IPS DF 6.9 (cell line): ENCODE results near the gene RNU1-1.
A peak's percentile ranks its signal among the peaks of the same experiment; 100 is the strongest.
"Not testable (repeated sequence)": the region's sequence is repeated elsewhere in the genome, so short reads cannot be mapped to it uniquely, and the experiment has no call there.

ENCODE experiments used
- DNase-seq: peaks from one replicate; pipeline ENCODE4 v3.0.0-alpha.2; 2013; ENCODE audit warnings: low read depth, low spot score
- H3K27ac ChIP-seq: one replicate; pipeline ENCODE4 v1.5.1; 2013; ENCODE audit warnings: low read length, control low read depth
- H3K27me3 ChIP-seq: 2 replicates; pipeline ENCODE4 v1.6.1; 2013; ENCODE audit warnings: mild to moderate bottlenecking, low read length; ENCODE audit not compliant: control insufficient read depth, insufficient read depth
- H3K36me3 ChIP-seq: 2 replicates; pipeline ENCODE4 v1.6.1; 2013; ENCODE audit warnings: low read length; ENCODE audit not compliant: control insufficient read depth, insufficient read depth
- H3K4me1 ChIP-seq: 2 replicates; pipeline ENCODE4 v1.6.1; 2013; ENCODE audit warnings: low read length; ENCODE audit not compliant: control insufficient read depth, insufficient read depth
- H3K4me3 ChIP-seq: 2 replicates; pipeline ENCODE4 v1.5.1; 2013; ENCODE audit warnings: mild to moderate bottlenecking, low read length
- H3K9me3 ChIP-seq: 2 replicates; pipeline ENCODE4 v1.6.1; 2013; ENCODE audit warnings: low read length, inconsistent platforms; ENCODE audit not compliant: control insufficient read depth, insufficient read depth
- WGBS: extraction: QIAGEN DNeasy Blood & Tissue Kit; methylation state at CpG from one replicate; pipeline ENCODE4 v1.1.7; 2013; ENCODE audit warnings: mixed read lengths, missing lambda C conversion rate; ENCODE audit not compliant: insufficient read length, insufficient coverage; 5-methylcytosine and 5-hydroxymethylcytosine counted together

The RNU1-1 gene

DNA sequence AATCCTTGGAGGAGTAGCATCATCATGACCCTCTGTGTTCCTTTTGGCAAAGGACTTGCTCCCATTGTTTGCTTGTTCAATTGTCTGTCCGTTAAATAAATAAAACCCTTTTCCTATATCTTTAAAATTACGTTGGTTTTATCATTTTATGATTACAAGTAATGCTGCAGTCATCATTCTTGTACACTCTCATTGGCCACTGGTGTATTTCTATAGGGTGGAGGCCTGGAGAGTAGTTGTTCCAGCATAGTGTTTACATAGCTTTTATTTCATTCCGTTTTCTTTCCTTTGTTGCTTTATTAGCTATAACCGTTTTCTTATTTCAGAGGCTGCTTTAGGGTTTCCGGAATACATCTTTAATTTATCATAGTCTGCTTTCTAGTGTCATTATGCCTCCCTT, 7.6 kb upstream of the RNU1-1 start:
- DNase-seq, H3K4me1 ChIP-seq, H3K4me3 ChIP-seq, H3K36me3 ChIP-seq, H3K27me3 ChIP-seq, H3K27ac ChIP-seq, H3K9me3 ChIP-seq: not testable (repeated sequence)
- no CpG with 5 or more reads among the region's 5 CpGs for WGBS

DNA sequence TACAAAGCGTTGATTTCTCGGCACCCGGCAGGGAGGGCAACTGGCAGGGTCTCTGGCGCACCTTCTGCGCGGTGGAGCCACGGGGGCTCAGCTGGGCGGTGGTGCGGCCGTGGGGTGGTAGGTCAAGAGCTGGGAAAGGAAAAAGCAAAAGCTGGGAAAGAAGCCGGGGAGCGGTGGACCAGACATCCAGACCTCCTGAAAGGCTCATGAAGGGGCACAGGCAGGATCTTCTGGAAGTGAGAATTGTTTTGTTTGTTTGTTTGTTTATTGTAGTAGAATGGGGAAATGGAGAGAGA, 7.2 kb upstream of the RNU1-1 start:
- WGBS: no CpG with 5 or more reads among the region's 12 CpGs

DNA sequence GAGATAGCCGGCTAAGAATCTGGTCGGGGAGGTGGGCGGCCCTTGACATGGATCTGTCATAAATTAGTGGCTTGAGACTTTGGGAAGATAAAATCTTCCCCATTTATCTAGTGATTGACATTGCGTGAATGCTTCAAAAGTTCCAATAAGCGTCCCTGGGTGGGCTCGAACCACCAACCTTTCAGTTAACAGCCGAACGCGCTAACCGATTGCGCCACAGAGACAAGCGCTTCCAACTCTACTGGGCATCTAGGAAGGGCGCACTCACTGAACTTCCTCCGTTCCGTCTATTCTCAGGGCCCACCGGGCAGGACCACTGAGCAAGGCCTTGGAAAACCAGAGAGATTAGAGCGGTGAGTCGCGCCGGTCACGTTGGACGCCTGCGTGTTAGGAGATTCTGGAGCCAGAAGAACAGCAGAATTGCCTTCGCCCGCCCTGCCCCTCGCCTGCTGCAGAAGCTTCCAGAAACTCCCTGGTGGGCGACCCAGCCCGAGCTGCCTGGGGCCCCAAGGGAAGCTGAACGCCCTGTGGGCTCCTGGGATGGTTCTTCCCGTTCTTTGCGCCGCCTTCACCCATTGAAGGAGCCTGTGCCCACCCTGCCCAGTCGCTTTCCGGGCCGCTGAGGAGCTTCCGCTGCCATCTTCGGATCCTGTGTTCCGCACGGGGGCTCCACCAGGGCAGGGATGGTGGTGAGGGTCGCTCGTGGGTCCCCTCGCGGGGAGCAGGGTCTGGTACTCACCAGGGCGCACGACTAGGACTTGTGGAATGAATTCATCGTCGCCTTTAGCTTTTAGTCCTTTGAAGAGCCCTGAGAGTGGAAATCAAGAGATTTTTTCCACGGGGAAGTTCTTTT, 6.6 kb upstream of the RNU1-1 start:
- not testable (repeated sequence) for H3K36me3 ChIP-seq, H3K4me1 ChIP-seq, H3K9me3 ChIP-seq, H3K27me3 ChIP-seq, H3K27ac ChIP-seq
- peak; percentile 50 for DNase-seq
- peak overlapping the region; percentile 63; the same call in 1 of the 2 replicates for H3K4me3 ChIP-seq
- WGBS: no CpG with 5 or more reads among the region's 48 CpGs

More for the DNA sequence above, 7.2 kb upstream of the RNU1-1 start:
- Histone ChIP-seq H3K9me3 (no peaks in the 10 kb centered on the region), H3K36me3 (no peaks in the 10 kb centered on the region), H3K27ac (no peak overlapping the region), H3K4me3 (peak overlapping the region; percentile 63; the same call in 1 of the 2 replicates), H3K4me1 (no peaks in the 10 kb centered on the region), H3K27me3 (no peaks in the 10 kb centered on the region)
- no peak for DNase-seq

DNA sequence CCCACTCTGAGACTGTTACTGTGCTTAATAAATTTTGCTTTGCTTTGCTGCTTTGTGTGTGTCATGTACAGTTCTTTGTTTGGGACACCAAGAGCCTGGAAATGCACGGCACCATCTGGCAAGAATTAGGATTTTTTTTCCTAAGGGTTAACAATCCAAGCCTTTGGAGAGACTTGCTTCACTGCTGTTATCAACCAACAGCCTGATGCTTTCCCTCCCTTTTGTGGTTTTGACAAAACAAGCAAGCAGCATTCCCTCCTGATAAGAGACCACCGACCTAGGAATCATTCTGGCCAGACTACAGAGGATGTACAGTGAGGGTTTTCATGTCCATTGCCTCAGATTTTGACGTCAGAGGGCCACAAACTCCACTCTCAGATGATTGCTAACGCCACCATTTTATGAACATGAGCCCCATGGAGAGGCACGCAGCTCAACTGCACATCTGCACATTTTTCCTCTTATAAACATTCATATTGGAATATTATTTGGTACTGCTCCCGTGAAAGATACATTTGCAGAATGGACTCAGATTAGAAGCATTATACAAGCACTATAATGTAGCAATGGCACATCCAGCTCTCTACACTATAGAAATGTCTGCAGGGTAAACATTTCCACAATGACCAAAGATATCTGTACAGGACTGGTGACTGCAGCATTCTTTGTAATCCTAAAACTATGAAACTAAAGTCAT, 5.3 kb upstream of the RNU1-1 start:
- H3K9me3 ChIP-seq, H3K27me3 ChIP-seq, H3K4me1 ChIP-seq, H3K27ac ChIP-seq, H3K36me3 ChIP-seq, H3K4me3 ChIP-seq, DNase-seq: not testable (repeated sequence)
- WGBS: no CpG with 5 or more reads among the region's 6 CpGs

DNA sequence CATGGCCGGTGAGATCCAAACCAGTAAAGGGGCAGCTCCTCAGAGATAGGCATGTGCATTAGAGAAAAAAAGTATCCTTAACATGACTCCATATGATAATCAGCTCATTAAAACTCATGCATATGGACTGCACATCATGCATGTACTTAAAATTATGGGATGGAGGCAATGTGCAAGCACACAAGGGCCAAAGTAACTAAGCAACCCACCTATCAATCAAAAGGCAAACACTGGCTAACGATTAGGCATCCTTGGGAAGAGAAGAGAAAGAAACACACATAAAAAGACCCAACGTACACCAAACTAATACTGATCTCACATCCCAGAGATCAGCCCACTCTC, 4.8 kb upstream of the RNU1-1 start:
- H3K36me3 ChIP-seq, DNase-seq, H3K4me1 ChIP-seq, H3K4me3 ChIP-seq, H3K27me3 ChIP-seq, H3K9me3 ChIP-seq, H3K27ac ChIP-seq: not testable (repeated sequence)
- WGBS: no CpG with 5 or more reads among the region's 3 CpGs

DNA sequence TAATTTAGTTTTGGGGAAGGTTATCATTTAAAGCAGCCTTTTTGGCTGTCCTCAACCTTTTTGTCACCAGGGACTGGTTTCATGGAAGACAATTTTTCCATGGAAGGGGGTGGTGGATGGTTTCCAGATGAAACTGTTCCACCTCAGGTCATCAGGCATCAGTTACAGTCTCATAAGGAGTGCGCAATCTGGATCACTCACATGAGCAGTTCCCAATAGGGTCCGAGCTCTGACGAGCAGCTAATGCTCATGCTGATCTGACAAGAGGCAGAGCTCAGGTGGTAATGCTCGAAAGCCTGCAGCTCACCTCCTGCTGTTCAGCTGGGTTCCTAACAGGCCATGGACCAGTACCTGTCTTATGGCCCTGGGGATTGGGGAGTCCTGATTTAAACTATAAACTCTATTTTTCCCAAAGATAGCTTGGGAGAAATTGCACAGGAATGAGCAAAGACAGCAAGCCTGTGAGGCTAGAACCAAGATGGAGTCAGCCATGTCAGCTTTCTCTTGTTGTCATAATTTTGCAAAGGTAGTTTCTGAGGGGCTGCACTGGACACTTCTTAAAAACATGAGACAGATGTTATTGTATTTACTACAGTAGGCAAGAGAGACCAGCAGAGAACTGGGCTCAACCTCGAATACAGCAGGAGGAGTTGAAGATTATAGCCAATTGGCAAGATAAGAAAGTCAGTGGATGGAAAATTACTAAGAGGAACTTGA, 2.8 kb upstream of the RNU1-1 start:
- H3K4me1 ChIP-seq, H3K4me3 ChIP-seq, H3K27ac ChIP-seq, DNase-seq, H3K27me3 ChIP-seq, H3K36me3 ChIP-seq, H3K9me3 ChIP-seq: not testable (repeated sequence)
- no CpG with 5 or more reads among the region's 5 CpGs for WGBS

DNA sequence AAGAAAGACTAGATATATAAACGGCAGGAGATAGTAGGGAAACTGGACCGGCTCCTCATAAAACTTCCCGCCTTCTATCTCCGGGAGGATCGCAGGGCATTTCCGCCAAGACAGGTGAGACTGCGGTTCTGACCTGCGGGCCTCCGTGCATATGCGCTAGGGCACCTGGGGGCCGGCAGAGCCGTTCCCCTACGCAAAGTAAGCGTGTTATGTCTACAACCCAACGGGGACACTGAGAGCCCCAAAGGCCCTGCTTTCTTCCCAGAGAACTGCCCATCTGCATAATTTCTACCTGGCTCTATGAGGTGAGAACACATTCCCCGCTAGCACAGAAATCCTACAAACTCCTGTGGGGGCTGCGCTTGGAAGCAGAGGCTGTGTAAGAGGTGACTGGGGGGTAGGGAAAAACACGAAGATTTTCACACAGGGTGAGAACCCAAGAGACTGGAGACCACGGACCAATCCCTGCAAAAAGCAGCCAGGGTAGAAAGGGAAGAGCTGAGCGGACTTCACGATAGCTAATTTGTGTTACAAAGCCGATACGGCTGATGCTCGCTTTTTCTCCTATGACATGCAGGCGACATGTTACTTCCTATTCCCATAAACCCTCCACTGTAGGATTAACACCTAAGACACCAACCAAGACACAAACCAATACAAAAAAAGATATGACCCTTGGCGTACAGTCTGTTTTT, 526 bp downstream of the RNU1-1 start:
- not testable (repeated sequence) for H3K4me1 ChIP-seq, DNase-seq, H3K36me3 ChIP-seq, H3K27ac ChIP-seq, H3K27me3 ChIP-seq, H3K9me3 ChIP-seq
- peak overlapping the region; percentile 32; the same call in 1 of the 2 replicates for H3K4me3 ChIP-seq
- WGBS: no CpG with 5 or more reads among the region's 26 CpGs

DNA sequence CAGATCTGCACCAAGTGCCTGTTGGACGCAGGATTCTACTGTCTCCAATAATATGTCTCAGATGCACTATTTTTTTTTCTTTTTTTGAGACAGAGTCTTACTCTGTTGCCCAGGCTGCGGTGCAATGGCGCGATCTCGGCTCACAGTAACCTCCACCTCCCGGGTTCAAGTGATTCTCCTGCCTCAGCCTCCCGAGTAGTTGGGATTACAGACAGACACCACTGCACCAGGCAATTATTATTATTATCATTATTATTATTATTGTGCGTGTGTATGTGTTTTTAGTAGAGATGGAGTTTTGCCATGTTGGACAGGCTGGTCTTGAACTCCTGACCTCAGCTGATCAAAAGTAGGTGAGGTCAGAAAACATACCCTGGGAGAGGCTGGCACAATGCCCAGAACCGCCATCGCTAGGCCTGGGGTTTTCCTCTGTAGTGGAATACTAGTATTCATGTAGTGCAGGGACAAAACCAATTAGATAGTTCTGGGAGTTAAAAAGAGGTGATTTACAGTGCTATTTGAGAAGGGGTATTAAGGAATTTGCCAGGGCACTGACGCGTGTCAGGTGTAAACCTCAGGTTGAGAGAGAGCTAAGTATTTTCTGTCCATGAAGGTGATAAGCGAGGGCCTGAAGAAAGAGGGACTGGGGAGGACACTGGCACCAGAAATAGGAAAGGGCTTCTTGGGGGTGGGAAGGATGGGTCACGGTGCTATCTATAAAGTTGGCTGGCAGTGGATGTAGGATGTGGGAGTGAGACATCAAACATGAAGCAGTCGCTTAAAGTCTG, 1.3 kb downstream of the RNU1-1 start:
- no CpG with 5 or more reads among the region's 15 CpGs for WGBS
- H3K9me3 ChIP-seq, H3K4me1 ChIP-seq, H3K27ac ChIP-seq, H3K36me3 ChIP-seq, H3K4me3 ChIP-seq, DNase-seq, H3K27me3 ChIP-seq: not testable (repeated sequence)

DNA sequence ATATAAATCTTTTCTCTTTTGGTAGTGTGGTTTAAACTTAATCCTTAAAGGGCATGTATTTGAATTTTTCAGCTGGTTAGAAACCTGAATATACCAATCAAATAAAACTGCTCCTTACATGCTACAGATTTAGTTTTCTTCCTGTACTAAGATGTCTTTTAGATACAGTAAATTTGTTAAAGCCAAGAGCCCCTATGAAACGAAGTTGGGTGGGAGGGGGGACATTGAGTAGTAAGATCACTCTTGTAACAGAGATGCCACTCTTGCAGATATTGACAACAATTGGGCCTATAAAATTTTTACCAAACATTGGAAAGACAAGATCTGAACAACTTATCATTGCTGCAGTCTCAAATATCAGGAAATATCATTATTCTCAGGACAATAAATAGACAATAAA, 2.2 kb downstream of the RNU1-1 start:
- not testable (repeated sequence) for H3K27ac ChIP-seq, H3K27me3 ChIP-seq, H3K36me3 ChIP-seq, DNase-seq, H3K9me3 ChIP-seq, H3K4me3 ChIP-seq, H3K4me1 ChIP-seq
- no CpG with 5 or more reads among the region's 1 CpG for WGBS
